Activated CD8-positive, alpha-beta T cell treated with anti-CD3 and anti-CD28 coated beads for 36 hours (primary cell): ENCODE results near the gene TNIK. TPM values are rescaled to one million over a fixed set of nuclear protein-coding genes. Genes with fewer than 3 reads are reported as not detected.

Source experiments
- ATAC-seq: fragments of 200-7000 bp; cut with Tn5 transposase; one replicate; pipeline ENCODE4 v1.10.0; 2021; ENCODE audit warnings: mild to moderate bottlenecking, moderate library complexity
- CTCF ChIA-PET: fragments of 350-600 bp; sonication (Branson Sonifier 250); formaldehyde crosslinking; loops from one replicate; lab custom pipeline; 2021; ENCODE audit warnings: antibody characterized with exemption; lab: Charles Lee
- POLR2A ChIA-PET: fragments of 350-600 bp; sonication (Branson Sonifier 250); formaldehyde crosslinking; loops from one replicate; lab custom pipeline; 2021; ENCODE audit warnings: antibody characterized with exemption; lab: Charles Lee
- DNase-seq: peaks from one replicate; pipeline ENCODE4 v3.0.0-alpha.2; 2020
- H3K27ac Mint-ChIP-seq: one replicate; pipeline ENCODE4 v1.8.0; 2021; ENCODE audit warnings: mild to moderate bottlenecking, mixed read lengths
- H3K27me3 Mint-ChIP-seq: one replicate; pipeline ENCODE4 v1.8.0; 2021; ENCODE audit warnings: mixed read lengths
- H3K36me3 Mint-ChIP-seq: one replicate; pipeline ENCODE4 v1.8.0; 2021; ENCODE audit warnings: low read depth, mixed read lengths
- H3K4me1 Mint-ChIP-seq: one replicate; pipeline ENCODE4 v1.8.0; 2021; ENCODE audit warnings: low read depth, mixed read lengths
- H3K4me3 Mint-ChIP-seq: one replicate; pipeline ENCODE4 v1.8.0; 2021; ENCODE audit warnings: mild to moderate bottlenecking, moderate library complexity, mixed read lengths
- H3K9me3 Mint-ChIP-seq: one replicate; pipeline ENCODE4 v1.8.0; 2021; ENCODE audit warnings: mixed read lengths
- CTCF ChIP-seq: fragments of 200-600 bp; IDR thresholded peaks from one replicate; pipeline ENCODE4 v1.8.0; 2022; ENCODE audit warnings: antibody characterized with exemption, mild to moderate bottlenecking
- intact Hi-C: fragments of 100-400 bp; cut with micrococcal nuclease; formaldehyde crosslinking; loops from one replicate; pipeline ENCODE4 v1.10.0; 2022
- total RNA-seq, 2 experiments: library from RNA; stranded (reverse); gene quantifications; one replicate each; pipeline ENCODE4 v1.2.3, GENCODE V29; 2021

TNIK gene
- total RNA-seq, 2 experiments from 2014 or later = 25.1 to 28.8 TPM

GRCh38 chr3:171419457-171419856 is 40.7 kb downstream of the TNIK start:
- Mint-ChIP-seq H3K9me3 (peaks cover 4% of the 10 kb centered on the region), H3K4me3 (no peak overlapping the region), H3K36me3 (peaks cover 8% of the 10 kb centered on the region), H3K27me3 (no peaks in the 10 kb centered on the region), H3K4me1 (peaks cover 37% of the 10 kb centered on the region), H3K27ac (no peak overlapping the region)
- no peak for ATAC-seq
- CTCF ChIA-PET = interaction anchor here (1.4 kb wide), 1 partner anchor 9 kb away, joined by 3 read pairs; no protein-coding TSS in a partner anchor
- no peak for TF ChIP-seq CTCF
- POLR2A ChIA-PET = no interaction called here
- intact Hi-C loops = no loop called here
- DNase-seq = no peak

GRCh38 chr3:171417813-171418212 is 42.4 kb downstream of the TNIK start:
- DNase-seq = no peak
- ATAC-seq = no peak
- H3K27ac Mint-ChIP-seq = no peak overlapping the region
- CTCF ChIA-PET = interaction anchor here (2.0 kb wide), 1 partner anchor 255 kb away, joined by 6 read pairs; no protein-coding TSS in a partner anchor
- no peak overlapping the region for H3K4me3 Mint-ChIP-seq
- POLR2A ChIA-PET = no interaction called here
- peaks cover 46% of the 10 kb centered on the region for H3K4me1 Mint-ChIP-seq
- H3K9me3 Mint-ChIP-seq = no peaks in the 10 kb centered on the region
- H3K27me3 Mint-ChIP-seq = no peaks in the 10 kb centered on the region
- intact Hi-C loops = no loop called here
- H3K36me3 Mint-ChIP-seq = peaks cover 6% of the 10 kb centered on the region
- TF ChIP-seq CTCF = no peak

GRCh38 chr3:171417137-171417536 is 43.1 kb downstream of the TNIK start:
- CTCF ChIA-PET = interaction anchor here (1.2 to 2.0 kb wide), 2 partner anchors 12 to 254 kb away, joined by 3 to 6 read pairs; no protein-coding TSS in a partner anchor
- Mint-ChIP-seq H3K4me1 (peaks cover 51% of the 10 kb centered on the region), H3K27me3 (no peaks in the 10 kb centered on the region), H3K9me3 (no peaks in the 10 kb centered on the region), H3K36me3 (peaks cover 6% of the 10 kb centered on the region), H3K4me3 (no peak overlapping the region), H3K27ac (no peak overlapping the region)
- DNase-seq (no peak), ATAC-seq (no peak)
- intact Hi-C loops = no loop called here
- TF ChIP-seq CTCF = no peak
- POLR2A ChIA-PET = no interaction called here

- no peak for DNase-seq
- POLR2A ChIA-PET = no interaction called here
- intact Hi-C loops = no loop called here
- TF ChIP-seq CTCF = no peak
- peaks cover 6% of the 10 kb centered on the region for H3K36me3 Mint-ChIP-seq
- no peaks in the 10 kb centered on the region for H3K27me3 Mint-ChIP-seq
- H3K9me3 Mint-ChIP-seq = no peaks in the 10 kb centered on the region
- no peak overlapping the region for H3K4me3 Mint-ChIP-seq
- no peak for ATAC-seq
- H3K27ac Mint-ChIP-seq = no peak overlapping the region
- H3K4me1 Mint-ChIP-seq = peaks cover 53% of the 10 kb centered on the region
- CTCF ChIA-PET = interaction anchor here (1.2 to 2.0 kb wide), 3 partner anchors 12 to 254 kb away, joined by 3 to 6 read pairs (median 3); no protein-coding TSS in a partner anchor
These were observed 43.5 kb downstream of the TNIK start for GRCh38 chr3:171416666-171417065.

GRCh38 chr3:171416061-171416460 is 44.1 kb downstream of the TNIK start:
- Mint-ChIP-seq H3K27ac (no peak overlapping the region), H3K36me3 (peaks cover 1% of the 10 kb centered on the region), H3K4me3 (no peak overlapping the region), H3K9me3 (no peaks in the 10 kb centered on the region), H3K4me1 (peaks cover 49% of the 10 kb centered on the region), H3K27me3 (no peaks in the 10 kb centered on the region)
- ATAC-seq = no peak
- no peak for DNase-seq
- CTCF ChIA-PET = interaction anchor here (1.2 to 2.0 kb wide), 3 partner anchors 13 to 253 kb away, joined by 3 to 6 read pairs (median 3); no protein-coding TSS in a partner anchor
- intact Hi-C loops = no loop called here
- no peak for TF ChIP-seq CTCF
- POLR2A ChIA-PET = no interaction called here
